Measurements from ENCODE around the gene FITM1. TPM values are rescaled to one million over a fixed set of nuclear protein-coding genes. Genes with fewer than 3 reads are reported as not detected.

FITM1 gene
- total RNA-seq, 2 experiments from 2014 or later = 1.5 to 1.7 TPM

DNA sequence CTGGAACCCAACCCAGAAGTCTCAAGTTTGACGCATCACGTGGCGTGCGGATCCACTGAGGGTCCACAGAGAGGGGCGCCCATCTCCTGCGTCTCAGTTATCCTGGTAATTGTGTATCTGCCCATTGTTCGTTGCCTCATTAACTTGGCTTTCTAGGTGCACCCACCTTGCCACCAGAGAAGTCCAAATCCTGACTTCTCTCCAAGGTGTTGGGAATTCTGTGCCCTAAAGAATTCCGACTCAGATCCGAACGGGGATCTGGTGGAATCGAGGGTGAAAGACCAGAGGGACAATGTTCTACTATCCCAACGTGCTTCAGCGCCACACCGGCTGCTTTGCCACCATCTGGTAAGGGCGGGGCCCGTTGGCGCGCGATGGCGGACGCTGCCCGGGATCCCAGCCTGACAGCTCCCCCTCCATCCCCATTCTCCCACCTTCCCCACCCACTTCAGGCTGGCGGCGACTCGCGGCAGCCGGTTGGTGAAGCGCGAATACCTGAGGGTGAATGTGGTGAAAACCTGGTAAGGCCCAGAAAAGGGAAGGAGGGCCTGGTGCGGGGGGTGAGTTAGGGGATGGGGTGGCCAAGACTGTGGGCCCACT is 41.9 kb downstream of the FITM1 start:
- peak overlapping the region; percentile 79 for H3K27ac Mint-ChIP-seq
- POLR2A ChIA-PET = interaction anchor here (1.3 to 5.4 kb wide), 6 partner anchors 11 to 92 kb away, joined by 3 to 53 read pairs (median 8); partner anchors contain the start of genes DCAF11, EMC9, IPO4 and IRF9

GRCh38 chr14:24172871-24173281 is 42.4 kb downstream of the FITM1 start:
- H3K27me3 ChIP-seq (ENCODE audit: control insufficient read depth in 1 of 2, insufficient read depth in 2 of 2, low read length in 2 of 2) = no peaks in the 10 kb centered on the region
- peak overlapping the region; percentile 82 for H3K4me3 Mint-ChIP-seq
- H3K27ac ChIP-seq (ENCODE audit: low read depth in 1 of 2, low read length in 2 of 2) = peak overlapping the region in 1 of 2 donors; percentile 44
- H3K36me3 ChIP-seq (ENCODE audit: insufficient read depth, low read length) = peaks cover 37% of the 10 kb centered on the region
- H3K9me3 Mint-ChIP-seq = no peaks in the 10 kb centered on the region
- TF ChIP-seq CTCF (IDR thresholded peaks at IDR 0.05) = no peak
- ATAC-seq (ENCODE audit: poor library complexity) (no peak), DNase-seq (no peak)
- peaks cover 36% of the 10 kb centered on the region for H3K4me1 Mint-ChIP-seq (ENCODE audit: low read depth)
- peaks cover 21% of the 10 kb centered on the region for H3K4me1 ChIP-seq (ENCODE audit: insufficient read depth, low read length)
- peak overlapping the region; percentile 56 for H3K4me3 ChIP-seq (ENCODE audit: low read length)
- ChIA-PET CTCF (interaction anchor here (1.4 kb wide), 1 partner anchor 12 kb away, joined by 3 read pairs; no protein-coding TSS in a partner anchor), POLR2A (interaction anchor here (0.8 to 5.4 kb wide), 6 partner anchors 11 to 59 kb away, joined by 3 to 53 read pairs (median 5); partner anchors contain the start of genes DCAF11, EMC9, IPO4 and IRF9)
- H3K36me3 Mint-ChIP-seq (ENCODE audit: low read depth) = peaks cover 50% of the 10 kb centered on the region
- no peaks in the 10 kb centered on the region for H3K27me3 Mint-ChIP-seq
- intact Hi-C loops (cut with DNase I, micrococcal nuclease) = no loop called here
- no peaks in the 10 kb centered on the region for H3K9me3 ChIP-seq (ENCODE audit: control insufficient read depth in 1 of 2, insufficient read depth in 1 of 2, low read length in 2 of 2)
- peak overlapping the region; percentile 74 for H3K27ac Mint-ChIP-seq

More for the DNA sequence above, 41.9 kb downstream of the FITM1 start:
- Histone ChIP-seq H3K27me3 (ENCODE audit: control insufficient read depth in 1 of 2, insufficient read depth in 2 of 2, low read length in 2 of 2) (no peaks in the 10 kb centered on the region), H3K27ac (ENCODE audit: low read depth in 1 of 2, low read length in 2 of 2) (peak overlapping the region; percentile 29 to 44), H3K4me3 (ENCODE audit: low read length) (peak overlapping the region; percentile 56), H3K36me3 (ENCODE audit: insufficient read depth, low read length) (peaks cover 37% of the 10 kb centered on the region), H3K4me1 (ENCODE audit: insufficient read depth, low read length) (peaks cover 21% of the 10 kb centered on the region), H3K9me3 (ENCODE audit: control insufficient read depth in 1 of 2, insufficient read depth in 1 of 2, low read length in 2 of 2) (no peaks in the 10 kb centered on the region)
- H3K36me3 Mint-ChIP-seq (ENCODE audit: low read depth) = peaks cover 51% of the 10 kb centered on the region
- TF ChIP-seq CTCF (IDR thresholded peaks at IDR 0.05) = no peak
- H3K9me3 Mint-ChIP-seq = no peaks in the 10 kb centered on the region
- peaks cover 40% of the 10 kb centered on the region for H3K4me1 Mint-ChIP-seq (ENCODE audit: low read depth)
- peak overlapping the region; percentile 89 for H3K4me3 Mint-ChIP-seq
- no peak for DNase-seq
- no peaks in the 10 kb centered on the region for H3K27me3 Mint-ChIP-seq
- ATAC-seq (ENCODE audit: poor library complexity) = no peak
- intact Hi-C loops (cut with DNase I, micrococcal nuclease) = no loop called here
- CTCF ChIA-PET = interaction anchor here (1.4 to 1.8 kb wide), 2 partner anchors 11 to 12 kb away, joined by 3 to 9 read pairs; partner anchors contain the start of gene IRF9

- H3K9me3 Mint-ChIP-seq = no peaks in the 10 kb centered on the region
- no peak for TF ChIP-seq CTCF (IDR thresholded peaks at IDR 0.05)
- DNase-seq = no peak
- no peak overlapping the region for H3K4me3 ChIP-seq (ENCODE audit: low read length)
- H3K36me3 ChIP-seq (ENCODE audit: insufficient read depth, low read length) = peaks cover 64% of the 10 kb centered on the region
- no peak overlapping the region for H3K4me3 Mint-ChIP-seq
- peaks cover 70% of the 10 kb centered on the region for H3K36me3 Mint-ChIP-seq (ENCODE audit: low read depth)
- POLR2A ChIA-PET = interaction anchor here (0.9 to 2.3 kb wide), 3 partner anchors 15 to 62 kb away, joined by 3 to 11 read pairs (median 4); partner anchors contain the start of genes DCAF11, IRF9, NRL and PSME1
- no peaks in the 10 kb centered on the region for H3K27me3 ChIP-seq (ENCODE audit: control insufficient read depth in 1 of 2, insufficient read depth in 2 of 2, low read length in 2 of 2)
- H3K27me3 Mint-ChIP-seq = no peaks in the 10 kb centered on the region
- CTCF ChIA-PET = interaction anchor here (2.0 kb wide), 1 partner anchor 16 kb away, joined by 9 read pairs; the partner anchor contains the start of gene IRF9
- peaks cover 20% of the 10 kb centered on the region for H3K4me1 Mint-ChIP-seq (ENCODE audit: low read depth)
- no peak for ATAC-seq (ENCODE audit: poor library complexity)
- no peaks in the 10 kb centered on the region for H3K9me3 ChIP-seq (ENCODE audit: control insufficient read depth in 1 of 2, insufficient read depth in 1 of 2, low read length in 2 of 2)
- H3K27ac Mint-ChIP-seq = no peak overlapping the region
- intact Hi-C loops (cut with DNase I, micrococcal nuclease) = no loop called here
- H3K27ac ChIP-seq (ENCODE audit: low read depth in 1 of 2, low read length in 2 of 2) = no peak overlapping the region
- H3K4me1 ChIP-seq (ENCODE audit: insufficient read depth, low read length) = peaks cover 13% of the 10 kb centered on the region
These were observed 46.1 kb downstream of the FITM1 start for GRCh38 chr14:24176599-24176998.
